ENCODE data around the gene CCDC27. TPM values are rescaled to one million over a fixed set of nuclear protein-coding genes. Genes with fewer than 3 reads are reported as not detected.

The CCDC27 gene
- total and polyA plus RNA-seq, 4 donors = not detected

DNA sequence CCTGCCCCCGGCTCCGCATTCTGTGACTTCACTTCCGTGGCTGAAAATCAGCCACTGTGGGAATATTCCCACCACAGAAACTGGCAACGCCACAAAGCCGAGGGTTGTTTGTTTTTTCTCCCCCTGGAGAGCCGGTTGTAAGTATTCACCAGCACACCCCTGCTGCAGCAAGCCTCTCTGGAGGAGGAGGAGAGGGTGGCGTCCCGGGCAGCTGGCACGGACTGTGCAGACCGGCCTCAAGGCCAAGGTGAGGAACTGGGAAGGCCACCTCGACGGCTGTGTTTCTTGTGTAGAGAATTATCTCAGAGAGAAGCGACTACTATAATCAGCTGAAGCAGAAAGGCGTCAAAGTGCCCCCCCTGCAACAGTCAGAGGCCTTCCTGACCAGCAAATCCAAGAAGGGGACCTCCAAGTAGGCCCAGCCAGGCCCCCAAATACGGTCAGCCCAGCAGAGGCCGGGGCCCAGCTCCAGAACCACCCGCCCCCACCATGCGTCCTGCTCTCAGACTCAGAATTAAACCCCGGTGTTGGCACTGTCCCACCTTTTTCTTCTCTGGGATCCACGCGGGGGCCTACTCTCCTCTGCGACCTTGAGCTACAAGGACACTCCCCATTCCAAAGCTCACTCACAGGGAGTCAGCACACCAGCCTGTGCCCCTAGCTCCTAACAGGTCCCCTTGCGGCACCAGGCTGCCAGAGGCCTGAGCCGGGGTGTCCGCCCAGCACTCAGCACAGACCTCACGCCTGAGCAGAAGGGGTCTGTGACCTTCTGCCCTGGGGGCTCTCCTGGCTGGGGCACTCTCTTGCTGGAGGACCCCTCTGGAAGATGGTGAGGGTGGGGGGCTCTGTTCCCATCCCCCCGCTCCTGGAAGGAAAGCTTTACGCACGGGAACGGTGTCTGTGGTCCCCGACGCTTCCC, 19.1 kb downstream of the CCDC27 start:
- peak overlapping the region in 1 of 2 donors; percentile 3 for H3K4me3 ChIP-seq (ENCODE audit: low read length in 2 of 2)
- H3K27ac ChIP-seq (ENCODE audit: low read depth in 1 of 2, low read length in 2 of 2) = no peak overlapping the region
- no peaks in the 10 kb centered on the region for H3K9me3 ChIP-seq (ENCODE audit: control insufficient read depth, low read length)
- ATAC-seq (ENCODE audit: low FRiP score) (no peak), DNase-seq (no peak)
- WGBS, 2 donors = 46 to 50% methylated on average over 32 of the region's 32 CpGs
- H3K27me3 ChIP-seq (ENCODE audit: control insufficient read depth in 1 of 2, insufficient read depth in 2 of 2, low read length in 1 of 2) = no peaks in the 10 kb centered on the region
- H3K4me1 ChIP-seq (ENCODE audit: control insufficient read depth in 1 of 2, insufficient read depth in 2 of 2, low read length in 2 of 2) = no peaks in the 10 kb centered on the region
- no peaks in the 10 kb centered on the region for H3K36me3 ChIP-seq (ENCODE audit: control insufficient read depth in 1 of 2, insufficient read depth in 2 of 2, low read length in 1 of 2)
- intact Hi-C loops (cut with DNase I) = no loop called here

DNA sequence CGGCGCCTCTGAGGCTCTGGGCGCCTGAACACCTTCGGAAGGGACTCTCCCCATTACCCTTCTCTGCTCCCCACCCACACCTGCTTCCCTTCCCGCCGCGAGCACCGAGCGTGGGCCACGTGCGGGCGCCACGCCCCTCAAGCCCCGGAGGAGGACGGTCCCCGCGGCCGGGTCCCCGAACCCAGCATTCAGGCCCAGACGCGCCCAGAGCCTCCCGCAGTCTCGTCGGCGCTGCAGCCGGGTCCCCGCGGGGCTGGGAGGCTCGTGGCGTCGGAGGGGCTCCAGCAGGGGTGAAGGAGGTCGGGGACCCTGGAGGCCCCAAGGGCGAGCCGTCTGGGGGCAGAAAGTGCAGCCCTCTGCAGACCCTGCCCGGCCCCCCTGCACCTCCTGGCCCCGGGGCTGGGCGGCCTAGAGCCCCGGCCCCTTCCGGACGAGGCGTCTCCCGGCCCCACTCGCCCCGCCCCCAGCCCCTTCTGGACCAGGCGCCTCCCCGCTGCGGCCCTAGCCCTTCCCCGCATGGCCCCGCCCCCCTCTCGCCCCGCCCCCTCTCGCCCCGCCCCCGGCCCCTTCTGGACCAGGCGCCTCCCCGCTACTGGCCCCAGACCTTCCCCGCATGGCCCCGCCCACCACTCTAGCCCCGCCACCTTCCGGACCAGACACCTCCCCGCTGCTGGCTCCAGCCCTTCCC, 19.9 kb downstream of the CCDC27 start:
- H3K27ac ChIP-seq (ENCODE audit: low read depth in 1 of 2, low read length in 2 of 2) = no peak overlapping the region
- H3K27me3 ChIP-seq (ENCODE audit: control insufficient read depth in 1 of 2, insufficient read depth in 2 of 2, low read length in 1 of 2) = no peaks in the 10 kb centered on the region
- H3K36me3 ChIP-seq (ENCODE audit: control insufficient read depth in 1 of 2, insufficient read depth in 2 of 2, low read length in 1 of 2) = no peaks in the 10 kb centered on the region
- H3K4me3 ChIP-seq (ENCODE audit: low read length in 2 of 2) = peak overlapping the region; percentile 40 to 45
- no peaks in the 10 kb centered on the region for H3K4me1 ChIP-seq (ENCODE audit: control insufficient read depth in 1 of 2, insufficient read depth in 2 of 2, low read length in 2 of 2)
- DNase-seq (peak; percentile 96 to 97), ATAC-seq (ENCODE audit: low FRiP score) (peak; percentile 88)
- no peaks in the 10 kb centered on the region for H3K9me3 ChIP-seq (ENCODE audit: control insufficient read depth, low read length)
- intact Hi-C loops (cut with DNase I) = no loop called here
- 0 to 1% methylated on average over 32 to 61 of the region's 61 CpGs for WGBS, 2 donors

DNA sequence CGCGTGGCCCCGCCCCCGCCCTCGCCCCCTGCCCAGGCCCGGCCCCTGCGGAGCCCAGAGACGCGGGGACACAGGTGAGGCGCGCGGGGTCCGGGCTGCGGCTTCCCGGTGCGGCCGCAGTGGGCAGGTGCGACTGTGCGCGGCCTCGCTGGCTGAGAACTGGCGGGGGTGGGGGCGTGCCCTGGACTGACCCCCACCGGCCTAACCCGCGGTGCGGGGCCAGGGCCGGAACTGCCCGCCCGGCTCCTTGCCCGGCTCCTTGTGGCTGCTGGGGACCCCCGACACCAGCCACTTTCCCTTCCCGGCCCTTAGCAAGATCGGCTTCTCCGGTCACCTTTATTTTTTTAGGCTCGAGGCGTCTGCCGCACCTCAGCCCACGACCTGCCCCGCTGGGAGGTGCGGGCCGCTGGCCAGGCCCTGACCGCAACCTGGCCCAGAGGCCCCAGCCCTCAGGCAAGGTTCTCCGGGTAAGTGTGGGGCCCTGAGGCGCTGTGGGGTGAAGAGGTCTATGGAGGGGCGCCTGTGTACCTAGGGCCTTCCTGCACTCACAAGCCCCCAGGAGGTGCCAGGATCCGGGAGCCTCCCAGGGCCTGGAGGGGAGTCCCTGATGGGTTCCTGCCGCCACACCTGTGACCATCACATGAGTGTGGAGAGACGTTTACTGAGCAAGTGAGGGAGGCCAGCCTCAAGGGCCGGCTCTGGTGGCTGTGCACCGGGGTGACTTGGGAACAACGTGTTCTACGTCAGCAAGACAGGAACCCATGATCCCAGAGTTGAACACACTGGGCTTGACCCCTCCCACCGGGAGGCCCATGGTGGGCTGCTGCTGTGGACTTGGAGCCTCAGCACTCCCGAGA, 20.7 kb downstream of the CCDC27 start, which contains the start of gene SMIM1:
TSS of gene SMIM1 (plus strand) at position 35 of the 857 bp plus-strand sequence. CDS start 2,625 bp downstream, outside the sequence.
- Histone ChIP-seq H3K36me3 (ENCODE audit: control insufficient read depth in 1 of 2, insufficient read depth in 2 of 2, low read length in 1 of 2) (no peaks in the 10 kb centered on the region), H3K4me3 (ENCODE audit: low read length in 2 of 2) (peak within 1 kb of the TSS; percentile 40 to 45), H3K27me3 (ENCODE audit: control insufficient read depth in 1 of 2, insufficient read depth in 2 of 2, low read length in 1 of 2) (no peaks in the 10 kb centered on the region), H3K9me3 (ENCODE audit: control insufficient read depth, low read length) (no peaks in the 10 kb centered on the region), H3K27ac (ENCODE audit: low read depth in 1 of 2, low read length in 2 of 2) (peak within 1 kb of the TSS in 1 of 2 donors; percentile 41), H3K4me1 (ENCODE audit: control insufficient read depth in 1 of 2, insufficient read depth in 2 of 2, low read length in 2 of 2) (no peaks in the 10 kb centered on the region)
- peak; percentile 12 for ATAC-seq (ENCODE audit: low FRiP score)
- 16 to 24% methylated on average over 36 to 55 of the region's 55 CpGs for WGBS, 2 donors
- DNase-seq = peak in 1 of 2 donors; percentile 68
- intact Hi-C loops (cut with DNase I) = no loop called here

DNA sequence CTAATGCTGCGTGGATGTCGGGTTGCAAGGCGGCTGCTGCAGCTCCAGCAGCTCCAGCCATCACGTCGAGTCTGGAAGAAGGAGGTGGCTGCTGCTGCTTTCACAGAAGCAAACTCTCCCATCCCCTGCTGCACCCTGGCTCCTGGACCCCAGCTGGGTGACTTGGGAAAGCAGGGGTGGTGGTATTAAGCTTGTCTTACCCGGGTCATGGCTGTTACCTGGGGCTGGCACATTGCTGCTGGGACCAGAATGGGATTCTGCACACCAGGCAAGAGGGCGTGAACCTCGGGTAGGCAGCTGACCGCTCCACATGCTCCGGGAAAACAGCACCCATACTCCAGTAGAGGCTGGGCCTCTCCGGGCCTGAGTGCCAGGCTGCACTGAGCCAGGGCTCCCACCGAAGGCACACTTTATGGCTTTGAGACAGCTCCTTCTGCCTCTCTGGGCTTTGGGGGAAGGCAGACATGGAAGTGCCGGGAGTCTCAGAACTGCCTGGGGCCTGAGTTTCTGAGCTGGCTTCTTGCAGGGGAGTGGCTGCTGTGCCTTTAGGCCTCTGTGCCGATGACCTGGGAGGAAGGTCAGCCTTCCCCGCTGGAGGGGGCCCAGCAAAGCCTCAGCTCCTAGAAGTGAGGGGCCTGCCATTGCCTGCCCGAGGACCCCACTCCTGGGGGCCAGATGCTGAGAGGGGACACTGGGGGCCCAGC, 21.5 kb downstream of the CCDC27 start:
- no peaks in the 10 kb centered on the region for H3K4me1 ChIP-seq (ENCODE audit: control insufficient read depth in 1 of 2, insufficient read depth in 2 of 2, low read length in 2 of 2)
- H3K36me3 ChIP-seq (ENCODE audit: control insufficient read depth in 1 of 2, insufficient read depth in 2 of 2, low read length in 1 of 2) = no peaks in the 10 kb centered on the region
- H3K4me3 ChIP-seq (ENCODE audit: low read length in 2 of 2) = no peak overlapping the region
- intact Hi-C loops (cut with DNase I) = no loop called here
- no peaks in the 10 kb centered on the region for H3K9me3 ChIP-seq (ENCODE audit: control insufficient read depth, low read length)
- 54 to 59% methylated on average over 16 of the region's 16 CpGs for WGBS, 2 donors
- ATAC-seq (ENCODE audit: low FRiP score) (no peak), DNase-seq (no peak)
- H3K27me3 ChIP-seq (ENCODE audit: control insufficient read depth in 1 of 2, insufficient read depth in 2 of 2, low read length in 1 of 2) = no peaks in the 10 kb centered on the region
- H3K27ac ChIP-seq (ENCODE audit: low read depth in 1 of 2, low read length in 2 of 2) = no peak overlapping the region

DNA sequence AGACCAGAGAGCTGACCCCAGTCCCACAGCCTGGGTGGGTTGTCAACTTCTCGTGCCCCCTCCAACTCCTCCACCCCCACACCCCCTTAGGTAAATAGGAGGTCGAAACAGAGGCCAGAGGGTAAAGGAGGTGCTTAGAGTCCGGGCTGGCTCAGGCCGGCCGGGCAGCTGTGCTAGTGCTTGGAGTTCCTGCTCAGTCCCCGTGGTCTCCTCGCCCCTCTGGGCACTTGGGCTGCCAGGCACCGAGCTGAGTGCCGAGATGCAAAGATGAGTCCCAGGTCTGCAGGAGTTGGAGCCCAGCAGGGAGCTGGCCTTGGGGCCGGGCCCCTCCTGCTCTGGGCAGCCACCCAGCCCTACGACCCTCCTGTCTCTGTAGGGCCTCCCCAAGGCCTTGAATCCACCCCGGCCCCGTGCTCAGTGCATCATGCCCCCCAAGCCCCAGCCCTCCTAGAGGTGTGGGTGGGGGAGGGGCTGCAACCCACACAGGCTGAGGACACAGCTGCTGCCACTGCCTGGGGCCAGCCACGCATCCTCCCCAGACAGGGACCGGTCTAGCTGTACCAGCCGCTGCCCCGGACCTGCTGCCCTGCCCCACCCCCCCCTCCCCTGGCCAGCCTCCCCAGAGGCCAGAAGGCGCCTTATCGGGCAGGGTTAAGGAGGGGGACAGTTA, 22.2 kb downstream of the CCDC27 start:
- 78 to 83% methylated on average over 19 of the region's 19 CpGs for WGBS, 2 donors
- Histone ChIP-seq H3K4me3 (ENCODE audit: low read length in 2 of 2) (no peak overlapping the region), H3K27me3 (ENCODE audit: control insufficient read depth in 1 of 2, insufficient read depth in 2 of 2, low read length in 1 of 2) (no peaks in the 10 kb centered on the region), H3K36me3 (ENCODE audit: control insufficient read depth in 1 of 2, insufficient read depth in 2 of 2, low read length in 1 of 2) (no peaks in the 10 kb centered on the region), H3K27ac (ENCODE audit: low read depth in 1 of 2, low read length in 2 of 2) (no peak overlapping the region), H3K4me1 (ENCODE audit: control insufficient read depth in 1 of 2, insufficient read depth in 2 of 2, low read length in 2 of 2) (no peaks in the 10 kb centered on the region), H3K9me3 (ENCODE audit: control insufficient read depth, low read length) (no peaks in the 10 kb centered on the region)
- DNase-seq (no peak), ATAC-seq (ENCODE audit: low FRiP score) (no peak)
- intact Hi-C loops (cut with DNase I) = no loop called here

DNA sequence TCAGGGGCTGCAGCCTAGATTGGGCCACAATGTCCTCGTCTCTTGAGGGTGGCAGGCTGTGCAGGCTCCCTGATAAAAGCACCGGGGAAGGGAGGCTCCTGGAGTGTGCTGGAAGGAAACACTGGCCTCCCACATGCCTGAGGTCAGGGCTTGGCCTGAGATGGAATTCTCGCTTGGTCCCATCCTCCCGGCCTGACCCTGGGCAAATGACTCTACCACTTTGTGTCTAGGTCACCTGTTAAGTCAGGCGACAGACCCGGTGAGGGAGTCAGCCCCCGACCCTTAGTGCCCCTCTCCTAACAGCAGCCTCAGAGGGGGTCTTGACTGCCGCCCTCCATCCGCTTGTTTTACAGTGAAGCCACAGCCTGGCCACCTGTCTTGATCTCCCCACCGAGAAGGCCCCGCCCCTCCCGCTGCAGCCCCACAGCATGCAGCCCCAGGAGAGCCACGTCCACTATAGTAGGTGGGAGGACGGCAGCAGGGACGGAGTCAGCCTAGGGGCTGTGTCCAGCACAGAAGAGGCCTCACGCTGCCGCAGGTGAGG, 22.8 kb downstream of the CCDC27 start:
- Histone ChIP-seq H3K4me3 (ENCODE audit: low read length in 2 of 2) (no peak overlapping the region), H3K27ac (ENCODE audit: low read depth in 1 of 2, low read length in 2 of 2) (no peak overlapping the region), H3K9me3 (ENCODE audit: control insufficient read depth, low read length) (no peaks in the 10 kb centered on the region), H3K4me1 (ENCODE audit: control insufficient read depth in 1 of 2, insufficient read depth in 2 of 2, low read length in 2 of 2) (no peaks in the 10 kb centered on the region), H3K27me3 (ENCODE audit: control insufficient read depth in 1 of 2, insufficient read depth in 2 of 2, low read length in 1 of 2) (no peaks in the 10 kb centered on the region), H3K36me3 (ENCODE audit: control insufficient read depth in 1 of 2, insufficient read depth in 2 of 2, low read length in 1 of 2) (peaks cover 0 to 2% of the 10 kb centered on the region in 2 donors)
- no peak for ATAC-seq (ENCODE audit: low FRiP score)
- 64 to 70% methylated on average over 15 to 17 of the region's 17 CpGs for WGBS, 2 donors
- DNase-seq = peak in 1 of 2 donors; percentile 73
- intact Hi-C loops (cut with DNase I) = no loop called here

DNA sequence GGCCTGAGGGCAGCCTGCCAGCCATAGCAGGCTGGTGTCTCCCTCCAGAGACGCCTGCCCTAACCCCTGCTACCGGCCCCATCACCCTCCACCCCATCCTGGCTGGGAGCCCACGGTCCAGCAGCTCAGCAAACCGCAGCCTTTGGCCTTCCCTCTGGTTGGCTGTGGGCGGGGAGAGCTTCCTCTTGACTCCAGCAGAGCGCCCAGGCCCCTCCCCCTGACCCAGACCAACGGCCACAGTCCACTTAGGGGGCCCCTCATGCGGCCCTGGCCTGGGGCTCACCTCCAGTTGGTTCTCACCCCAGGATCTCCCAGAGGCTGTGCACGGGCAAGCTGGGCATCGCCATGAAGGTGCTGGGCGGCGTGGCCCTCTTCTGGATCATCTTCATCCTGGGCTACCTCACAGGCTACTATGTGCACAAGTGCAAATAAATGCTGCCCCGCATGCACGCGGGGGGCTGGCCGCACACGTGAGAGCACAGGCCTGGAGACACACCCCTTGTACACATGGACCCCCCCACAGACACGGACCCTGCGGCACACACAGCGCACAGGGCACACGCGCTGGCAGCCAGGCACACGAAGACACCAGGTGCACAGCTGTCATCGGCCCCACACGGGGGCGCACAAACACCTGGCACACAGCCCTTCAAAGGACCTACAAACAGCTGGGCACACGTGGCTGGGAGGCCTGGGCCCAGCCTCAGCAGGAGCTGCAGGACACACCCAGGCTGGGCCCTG, 23.4 kb downstream of the CCDC27 start:
- Histone ChIP-seq H3K27me3 (ENCODE audit: control insufficient read depth in 1 of 2, insufficient read depth in 2 of 2, low read length in 1 of 2) (no peaks in the 10 kb centered on the region), H3K36me3 (ENCODE audit: control insufficient read depth in 1 of 2, insufficient read depth in 2 of 2, low read length in 1 of 2) (peaks cover 0 to 2% of the 10 kb centered on the region in 2 donors), H3K4me1 (ENCODE audit: control insufficient read depth in 1 of 2, insufficient read depth in 2 of 2, low read length in 2 of 2) (no peaks in the 10 kb centered on the region), H3K4me3 (ENCODE audit: low read length in 2 of 2) (no peak overlapping the region), H3K9me3 (ENCODE audit: control insufficient read depth, low read length) (no peaks in the 10 kb centered on the region), H3K27ac (ENCODE audit: low read depth in 1 of 2, low read length in 2 of 2) (no peak overlapping the region)
- WGBS, 2 donors = 51 to 54% methylated on average over 27 of the region's 27 CpGs
- DNase-seq (peak in 1 of 2 donors; percentile 71), ATAC-seq (ENCODE audit: low FRiP score) (no peak)
- intact Hi-C loops (cut with DNase I) = no loop called here
